ENCODE data around the gene TBC1D22A. TPM values are rescaled to one million over a fixed set of nuclear protein-coding genes. Genes with fewer than 3 reads are reported as not detected.

The TBC1D22A gene
- polyA plus RNA-seq, 1 donor (not counting 4 experiments of a cell fraction or from before 2014, with no cell fraction given), result 20.9 TPM

- H3K27me3 ChIP-seq (ENCODE audit: control insufficient read depth, extremely low read depth, insufficient read depth, low read length), result no peaks in the 10 kb centered on the region
These were observed 337.6 kb downstream of the TBC1D22A start for GRCh38 chr22:47100019-47100418.

GRCh38 chr22:47100646-47101200 is 338.3 kb downstream of the TBC1D22A start:
- FAIRE-seq, result no peak
- H3K9ac ChIP-seq (ENCODE audit: control insufficient read depth, extremely low read depth, insufficient read depth, low read length), result no peak overlapping the region
- H3K4me1 ChIP-seq (ENCODE audit: control insufficient read depth, extremely low read depth, insufficient read depth, low read length), result no peaks in the 10 kb centered on the region
- no peak overlapping the region for H3K4me3 ChIP-seq (ENCODE audit: control insufficient read depth in 2 of 3, extremely low read depth in 1 of 3, insufficient read depth in 2 of 3, low read depth in 1 of 3, low read length in 3 of 3)
- no peaks in the 10 kb centered on the region for H4K20me1 ChIP-seq (ENCODE audit: control insufficient read depth, extremely low read depth, insufficient read depth, low read length)
- no peak overlapping the region for H3K4me2 ChIP-seq (ENCODE audit: control insufficient read depth, extremely low read depth, insufficient read depth, low read depth, low read length)
- H3K9me3 ChIP-seq (ENCODE audit: control insufficient read depth, low read depth, low read length), result no peaks in the 10 kb centered on the region
- no peak for DNase-seq (ENCODE audit: low read depth, low spot score)
- no peak for TF ChIP-seq CTCF (optimal IDR thresholded peaks at IDR 0.05 in 1 of 3, IDR thresholded peaks at IDR 0.05 in 1 of 3, conservative IDR thresholded peaks at IDR 0.05 in 1 of 3; ENCODE audit: extremely low read depth in 1 of 3, insufficient read depth in 2 of 3, low read length in 3 of 3)
- TF ChIP-seq EZH2 (IDR thresholded peaks at IDR 0.05; ENCODE audit: low read length), result no peak
- peaks cover 0 to 3% of the 10 kb centered on the region in 2 experiments for H3K36me3 ChIP-seq (ENCODE audit: control insufficient read depth in 2 of 2, extremely low read depth in 1 of 2, insufficient read depth in 2 of 2, low read length in 2 of 2)
- no peak overlapping the region for H2AFZ ChIP-seq (ENCODE audit: control insufficient read depth, low read length)
- peaks cover 2% of the 10 kb centered on the region for H3K9me1 ChIP-seq (ENCODE audit: control insufficient read depth, extremely low read depth, insufficient read depth, low read length)
- no peaks in the 10 kb centered on the region for H3K27me3 ChIP-seq (ENCODE audit: control insufficient read depth, extremely low read depth, insufficient read depth, low read length)
- H3K27ac ChIP-seq (ENCODE audit: control insufficient read depth, insufficient read depth, low read length), result no peak overlapping the region
- no peaks in the 10 kb centered on the region for H3K79me2 ChIP-seq (ENCODE audit: control insufficient read depth, insufficient read depth, low read length)
- dilution Hi-C loops (cut with MboI; ENCODE audit: extremely low pct_ligation_motif_present, low sequenced_read_pairs), result no loop called here

More at GRCh38 chr22:47100019-47100418, 337.6 kb downstream of the TBC1D22A start:
- no peak overlapping the region for H3K9ac ChIP-seq (ENCODE audit: control insufficient read depth, extremely low read depth, insufficient read depth, low read length)
- DNase-seq (ENCODE audit: low read depth, low spot score), result no peak
- H3K9me3 ChIP-seq (ENCODE audit: control insufficient read depth, low read depth, low read length), result no peaks in the 10 kb centered on the region
- no peak overlapping the region for H3K27ac ChIP-seq (ENCODE audit: control insufficient read depth, insufficient read depth, low read length)
- peaks cover 2% of the 10 kb centered on the region for H3K9me1 ChIP-seq (ENCODE audit: control insufficient read depth, extremely low read depth, insufficient read depth, low read length)
- dilution Hi-C loops (cut with MboI; ENCODE audit: extremely low pct_ligation_motif_present, low sequenced_read_pairs), result no loop called here
- TF ChIP-seq CTCF (optimal IDR thresholded peaks at IDR 0.05 in 1 of 3, IDR thresholded peaks at IDR 0.05 in 1 of 3, conservative IDR thresholded peaks at IDR 0.05 in 1 of 3; ENCODE audit: extremely low read depth in 1 of 3, insufficient read depth in 2 of 3, low read length in 3 of 3) (no peak), EZH2 (IDR thresholded peaks at IDR 0.05; ENCODE audit: low read length) (no peak)
- no peaks in the 10 kb centered on the region for H4K20me1 ChIP-seq (ENCODE audit: control insufficient read depth, extremely low read depth, insufficient read depth, low read length)
- H3K4me2 ChIP-seq (ENCODE audit: control insufficient read depth, extremely low read depth, insufficient read depth, low read depth, low read length), result no peak overlapping the region
- no peak overlapping the region for H2AFZ ChIP-seq (ENCODE audit: control insufficient read depth, low read length)
- H3K79me2 ChIP-seq (ENCODE audit: control insufficient read depth, insufficient read depth, low read length), result no peaks in the 10 kb centered on the region
- H3K4me1 ChIP-seq (ENCODE audit: control insufficient read depth, extremely low read depth, insufficient read depth, low read length), result no peaks in the 10 kb centered on the region
- no peak for FAIRE-seq
- H3K36me3 ChIP-seq (ENCODE audit: control insufficient read depth in 2 of 2, extremely low read depth in 1 of 2, insufficient read depth in 2 of 2, low read length in 2 of 2), result peaks cover 0 to 3% of the 10 kb centered on the region in 2 experiments
- H3K4me3 ChIP-seq (ENCODE audit: control insufficient read depth in 2 of 3, extremely low read depth in 1 of 3, insufficient read depth in 2 of 3, low read depth in 1 of 3, low read length in 3 of 3), result no peak overlapping the region

All from keratinocyte (primary cell).